NCI-H187 (cell line): ENCODE measurements around the gene FAM229A.
A peak's percentile ranks its signal among the peaks of the same experiment; 100 is the strongest.
"Not testable (repeated sequence)": the region's sequence is repeated elsewhere in the genome, so short reads cannot be mapped to it uniquely, and the experiment has no call there.

ENCODE experiments used
- DNase-seq, 2 experiments: peaks; one replicate each; lab custom pipeline; 2025; lab: John Stamatoyannopoulos, UW

The FAM229A gene, protein sequence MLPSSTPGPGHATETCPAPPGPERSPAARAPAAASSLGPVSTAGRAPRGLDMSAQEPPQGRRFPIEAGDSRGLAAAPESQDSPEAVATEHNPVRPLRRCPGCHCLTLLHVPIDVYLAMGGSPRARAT

DNA sequence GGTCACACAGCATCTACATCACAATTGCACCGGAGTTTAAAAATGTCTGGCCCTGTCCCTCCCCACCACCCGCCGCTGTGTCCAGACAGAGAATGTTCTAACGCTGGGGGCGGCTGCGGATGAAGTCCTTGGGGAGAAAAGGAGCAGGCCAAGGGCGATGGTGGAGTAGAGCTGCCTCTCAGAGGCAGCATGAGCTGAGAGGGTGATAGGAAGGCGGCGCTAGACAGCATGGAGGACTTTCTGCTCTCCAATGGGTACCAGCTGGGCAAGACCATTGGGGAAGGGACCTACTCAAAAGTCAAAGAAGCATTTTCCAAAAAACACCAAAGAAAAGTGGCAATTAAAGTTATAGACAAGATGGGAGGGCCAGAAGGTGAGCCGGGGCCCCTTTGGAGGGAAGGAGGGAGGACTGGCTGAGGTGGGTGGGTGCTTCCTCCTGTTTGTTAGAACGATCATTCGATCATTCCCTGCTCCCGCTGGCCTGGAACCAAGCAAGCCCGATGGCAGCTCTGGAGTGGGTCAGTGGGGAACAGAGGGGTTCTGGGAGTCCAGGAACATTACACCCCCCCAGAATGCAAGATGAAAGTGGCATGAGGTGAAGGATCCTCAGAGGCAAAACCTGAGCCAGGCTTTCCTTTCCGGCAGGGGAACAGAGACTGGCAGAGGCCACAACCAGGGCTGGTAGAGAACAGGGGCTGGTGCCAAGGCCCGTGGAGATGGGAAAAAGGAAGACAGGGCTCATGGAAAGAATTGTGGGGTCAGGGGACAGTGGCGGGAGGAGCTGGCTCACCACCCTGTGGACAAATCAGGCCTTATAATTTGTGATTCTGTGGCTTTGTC lies at the start of gene FAM229A, which contains the start of gene TSSK3:
Gene FAM229A, minus strand, starts transcription at position 12 of the 840 bp plus-strand sequence. CDS start 394 bp downstream, outside the sequence.
Gene TSSK3, plus strand, starts transcription at position 66 of the 840 bp plus-strand sequence. Its CDS starts 163 bp downstream, at position 229.
- DNase-seq, result no peak

DNA sequence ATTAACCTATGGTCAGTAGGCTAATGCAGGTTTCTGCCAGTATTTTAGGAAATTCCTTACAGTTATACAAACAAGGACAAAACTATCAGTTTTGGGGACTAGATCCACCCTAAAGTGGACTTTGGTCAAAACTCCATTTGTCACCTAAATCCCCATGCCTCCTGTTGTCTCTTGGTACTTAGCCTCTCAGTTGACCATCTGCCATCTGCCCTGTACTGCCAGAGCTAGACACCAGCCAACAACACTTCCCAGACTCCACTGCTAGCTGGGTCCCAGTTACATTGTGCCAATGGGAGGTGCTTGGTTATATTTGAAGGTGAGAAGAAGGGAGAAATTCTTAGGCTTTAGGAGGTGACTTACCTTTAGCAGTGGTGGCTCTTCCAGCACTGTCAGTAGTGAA lies 49.0 kb upstream of the FAM229A start:
- DNase-seq, result no peak

DNA sequence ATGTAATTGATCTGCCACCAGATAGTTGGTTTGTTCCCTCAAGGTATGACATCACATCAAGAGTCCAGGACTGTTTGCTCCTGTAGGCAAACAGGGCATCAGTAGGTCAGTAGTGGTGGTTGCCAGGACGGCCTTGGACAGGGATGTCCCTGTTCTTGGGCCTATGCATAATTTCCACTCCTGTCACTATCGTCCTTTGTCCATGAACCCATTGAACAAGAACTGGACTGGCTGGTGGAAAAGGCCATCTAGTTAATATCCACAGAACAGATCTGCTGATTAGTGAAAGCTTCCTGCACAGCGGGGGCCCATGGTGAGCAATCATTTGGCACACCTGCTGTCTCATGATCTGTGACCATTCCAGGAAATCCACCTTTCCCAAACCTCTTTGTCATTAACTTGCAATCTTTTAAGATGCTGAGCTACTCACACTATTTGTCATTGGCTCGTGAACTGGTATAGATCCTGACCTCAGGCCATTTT lies 44.4 kb upstream of the FAM229A start:
- DNase-seq, result no peak

DNA sequence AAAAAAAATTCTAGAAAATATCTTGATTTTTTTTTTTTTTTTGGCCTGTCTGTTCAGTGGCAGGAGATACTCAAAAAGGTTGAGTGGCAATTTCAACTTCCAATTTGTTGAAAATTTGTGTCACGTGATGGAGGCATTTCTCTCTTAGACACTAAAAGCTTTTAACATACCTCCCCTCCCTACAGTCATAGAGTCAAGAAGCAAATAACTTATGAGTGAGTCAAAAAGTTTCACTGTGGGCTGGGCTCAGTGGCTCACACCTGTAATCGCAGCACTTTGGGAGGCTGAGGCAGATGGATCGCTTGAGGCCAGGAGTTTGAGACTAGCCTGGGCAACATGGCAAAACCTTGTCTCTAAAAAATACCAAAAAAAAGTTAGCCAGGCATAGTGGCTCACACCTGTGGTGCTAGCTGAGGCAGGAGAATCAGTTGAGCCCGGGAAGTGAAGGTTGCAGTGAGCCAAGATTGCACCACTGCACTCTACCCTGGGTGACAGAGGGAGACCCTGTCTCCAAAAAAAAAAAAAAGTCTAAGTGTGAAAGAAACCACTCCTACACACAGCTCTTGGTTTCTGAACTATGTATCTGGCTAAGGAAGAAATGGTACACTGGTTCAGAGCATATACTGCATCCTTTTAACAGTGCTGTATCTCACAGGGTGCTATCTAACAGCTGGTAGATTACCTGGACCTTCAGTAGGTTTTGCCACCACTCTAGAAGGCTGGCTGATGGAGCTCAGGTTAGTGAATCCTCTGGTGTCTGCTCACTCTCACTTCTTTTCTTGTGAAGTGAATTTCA lies 43.6 kb upstream of the FAM229A start:
- no peak for DNase-seq

DNA sequence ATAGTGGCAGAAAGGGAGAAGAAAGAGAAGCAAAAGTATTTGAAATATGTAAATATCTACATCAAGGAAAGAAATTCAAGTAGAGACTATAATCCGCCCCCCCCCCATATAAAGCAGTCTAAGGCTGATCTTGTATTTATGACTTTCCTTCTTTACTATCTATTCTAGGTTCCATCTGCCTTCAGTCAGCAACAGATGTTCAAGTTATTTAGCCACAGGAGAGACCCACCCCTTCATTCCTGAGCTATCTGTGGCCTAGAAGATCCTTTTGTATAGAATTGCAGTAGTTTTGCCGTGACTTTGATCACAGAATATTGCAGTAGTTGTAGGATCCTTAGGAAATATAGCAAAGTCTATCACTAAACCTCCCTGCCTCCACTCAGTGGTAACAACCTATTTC lies 42.7 kb upstream of the FAM229A start:
- no peak for DNase-seq

DNA sequence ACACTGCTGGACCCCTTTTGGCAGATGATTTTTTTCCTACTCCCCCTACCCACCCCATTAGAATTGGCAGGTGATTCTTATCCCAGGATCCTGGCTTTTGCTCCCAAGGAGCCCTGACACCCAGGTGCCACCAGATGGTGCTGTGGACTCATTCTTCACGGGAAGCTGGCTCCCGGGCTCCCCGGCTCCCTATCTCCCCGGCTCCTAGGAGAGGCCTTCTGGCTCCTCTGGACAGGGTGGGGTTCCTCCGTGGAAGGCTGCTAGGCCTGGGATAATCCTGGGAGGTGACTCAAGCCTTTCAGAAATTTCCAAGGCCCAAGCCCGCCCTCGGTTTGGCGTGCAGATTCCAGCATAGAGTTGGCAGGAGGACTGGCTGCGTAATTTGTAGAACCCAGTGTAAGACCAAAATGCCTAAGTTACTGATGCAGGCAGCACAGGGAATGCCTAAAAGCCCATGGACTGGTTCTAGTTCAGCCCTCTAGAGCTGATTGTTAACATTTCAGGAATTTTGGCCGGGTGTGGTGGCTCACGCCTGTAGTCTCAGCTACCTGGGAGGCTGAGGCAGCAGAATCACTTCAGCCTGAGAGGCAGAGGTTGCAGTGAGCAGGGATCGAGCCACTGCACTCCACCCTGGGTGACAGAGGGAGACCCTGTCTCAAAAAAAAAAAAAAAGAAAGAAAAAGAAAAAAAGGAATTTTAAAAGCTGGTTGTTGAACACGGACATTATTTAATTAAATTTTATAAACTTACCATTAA lies 38.8 kb upstream of the FAM229A start:
- peak; percentile 40 to 62 for DNase-seq

DNA sequence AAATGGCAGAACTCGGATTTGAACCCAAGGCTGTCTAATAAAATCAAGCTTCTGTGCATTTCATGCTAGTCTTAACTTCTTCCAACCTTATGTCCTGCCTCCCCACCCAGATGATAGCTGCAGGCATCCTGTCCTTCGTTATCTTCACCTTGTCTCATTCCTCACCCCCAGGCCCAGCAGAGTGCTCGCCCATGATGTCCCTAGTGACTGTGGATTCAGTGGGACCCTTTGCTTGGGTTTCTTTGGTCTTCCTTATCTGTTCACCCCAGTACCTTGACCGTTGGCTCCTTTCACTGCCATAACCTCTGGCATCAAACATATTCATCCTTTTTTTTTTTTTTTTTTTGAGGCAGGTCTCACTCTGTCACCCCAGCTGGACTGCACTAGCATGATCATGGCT lies 37.6 kb upstream of the FAM229A start:
- no peak for DNase-seq

DNA sequence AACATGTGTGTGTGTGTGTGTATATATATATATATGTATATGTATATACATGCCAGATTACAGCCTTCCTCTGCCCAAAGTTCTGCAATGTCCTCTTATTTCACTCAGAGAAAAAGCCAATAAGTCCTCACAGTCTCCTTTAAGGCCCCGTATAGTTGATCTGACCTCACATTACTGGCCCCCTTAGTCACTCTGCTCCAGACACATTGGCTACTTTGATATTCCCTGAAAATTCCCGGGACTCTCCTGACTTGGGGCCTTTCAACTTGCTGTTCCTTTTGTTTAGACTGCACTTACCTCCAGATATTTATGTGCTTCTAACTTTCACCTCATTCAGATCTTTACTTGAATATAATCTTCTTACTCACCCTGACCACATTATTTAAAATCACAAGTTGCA lies 36.1 kb upstream of the FAM229A start:
- no peak for DNase-seq

DNA sequence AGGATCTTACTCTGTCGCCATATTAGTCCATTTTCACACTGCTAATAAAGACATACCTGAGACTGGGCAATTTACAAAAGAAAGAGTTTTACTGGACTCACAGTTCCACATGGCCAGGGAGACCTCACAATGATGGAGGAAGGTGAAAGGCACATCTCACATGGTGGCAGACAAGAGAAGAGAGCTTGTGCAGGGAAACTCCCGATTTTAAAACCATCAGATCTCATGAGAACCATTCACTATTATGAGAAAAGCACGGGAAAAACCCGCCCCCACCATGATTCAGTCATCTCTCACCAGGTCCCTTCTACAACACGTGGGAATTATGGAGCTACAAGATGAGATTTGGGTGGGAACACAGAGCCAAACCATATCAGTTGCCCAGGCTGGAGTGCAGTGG lies 34.2 kb upstream of the FAM229A start:
- not testable (repeated sequence) for DNase-seq

DNA sequence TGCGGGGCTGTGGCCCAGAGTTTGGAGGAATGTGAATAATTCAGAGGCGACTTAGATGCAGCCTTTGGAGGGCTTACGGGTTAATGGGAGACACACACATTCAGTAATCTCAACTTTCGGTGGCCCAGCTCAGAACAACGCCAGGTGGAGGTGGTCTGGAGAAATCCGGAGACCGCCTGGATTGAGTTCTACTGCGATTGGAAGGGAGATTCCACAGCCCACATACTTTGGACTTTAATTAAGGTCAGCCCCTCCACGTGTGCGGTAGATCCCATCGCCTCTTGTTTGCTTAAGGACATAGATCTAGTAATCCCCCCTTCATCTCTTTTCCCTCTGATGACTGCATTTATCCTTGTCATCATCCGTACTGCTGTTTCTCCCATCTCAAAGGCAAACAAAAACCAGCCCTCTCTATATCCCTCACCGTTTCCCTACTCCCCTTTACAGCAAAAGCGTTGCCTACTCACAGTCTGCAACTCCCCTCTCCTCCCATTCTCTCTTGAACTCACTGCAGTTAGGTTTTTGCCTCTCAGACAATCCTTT lies 32.7 kb upstream of the FAM229A start:
- no peak for DNase-seq

DNA sequence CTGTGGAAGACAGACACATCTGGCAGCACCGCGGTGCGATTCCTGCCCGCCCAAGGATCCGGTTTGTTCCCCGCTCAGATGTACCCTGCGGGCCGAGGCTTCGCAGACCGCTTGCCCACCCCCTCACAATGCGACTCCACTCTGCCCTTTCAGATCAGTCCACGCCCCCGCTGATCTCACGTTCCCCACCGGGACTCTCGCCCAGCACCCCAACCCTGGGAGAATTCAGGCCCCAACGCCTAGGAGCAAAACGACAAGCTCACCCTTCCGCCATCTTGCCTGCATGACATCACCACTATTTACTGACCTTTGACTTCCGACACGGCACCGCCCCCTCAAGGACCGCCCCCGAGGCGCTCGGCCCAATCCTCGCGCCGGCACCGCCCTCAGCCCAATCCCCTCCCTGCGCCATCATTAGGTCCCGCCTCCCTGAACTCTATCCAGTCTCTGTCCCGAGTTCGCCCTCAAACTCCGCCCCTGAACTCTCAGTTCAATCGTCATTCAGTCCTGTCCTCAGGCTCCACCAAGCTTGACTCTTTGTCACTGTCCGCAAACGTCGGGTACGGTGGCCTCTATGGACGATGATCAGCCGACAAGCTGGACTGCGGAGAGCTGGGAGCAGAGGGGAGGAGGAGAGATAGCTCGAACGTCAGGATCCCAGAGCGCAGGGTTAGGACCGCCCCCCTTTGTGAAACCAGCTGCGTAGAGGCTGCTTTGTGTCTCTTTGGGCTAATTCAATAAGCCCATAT lies 32.0 kb upstream of the FAM229A start, which contains the start of gene BSDC1:
Gene BSDC1, minus strand, starts transcription at position 301 of the 749 bp plus-strand sequence. Its CDS starts 27 bp downstream, at position 274.
- DNase-seq, result peak; percentile 98 to 99

DNA sequence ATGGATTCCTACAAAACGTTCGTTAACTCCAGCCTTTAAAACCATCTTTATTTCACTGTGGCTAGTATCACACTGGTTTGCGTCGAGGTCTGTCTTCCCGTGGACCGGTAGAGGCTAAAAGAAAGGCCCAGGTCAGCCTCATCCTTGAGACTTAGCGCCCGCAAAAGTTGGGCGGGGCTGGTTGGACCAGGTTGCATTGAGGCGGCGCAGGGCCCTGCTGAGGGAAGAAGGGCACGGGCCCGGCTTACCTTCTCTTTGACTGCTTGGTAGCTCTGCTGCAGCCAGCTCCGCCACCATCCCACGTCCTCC lies 31.5 kb upstream of the FAM229A start:
- DNase-seq, result no peak

DNA sequence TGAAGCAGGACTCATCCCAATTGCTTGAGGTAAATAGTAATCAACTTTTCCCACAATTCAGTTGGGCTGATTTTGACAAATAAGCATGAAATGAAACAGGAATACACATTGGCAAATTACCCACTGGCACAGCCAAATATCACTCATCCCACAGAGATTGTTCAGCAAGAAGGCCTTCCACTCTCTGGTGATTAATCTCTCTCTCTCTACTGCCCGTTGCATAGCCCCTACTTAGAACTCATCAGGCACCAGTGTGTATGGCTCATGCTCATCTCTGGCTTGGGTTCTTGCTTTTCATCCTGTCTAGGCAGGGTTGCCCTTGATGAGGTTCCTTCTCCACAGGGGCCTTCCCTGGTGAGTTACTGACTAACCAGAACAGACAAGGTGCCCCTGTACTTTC lies 30.9 kb upstream of the FAM229A start:
- no peak for DNase-seq

DNA sequence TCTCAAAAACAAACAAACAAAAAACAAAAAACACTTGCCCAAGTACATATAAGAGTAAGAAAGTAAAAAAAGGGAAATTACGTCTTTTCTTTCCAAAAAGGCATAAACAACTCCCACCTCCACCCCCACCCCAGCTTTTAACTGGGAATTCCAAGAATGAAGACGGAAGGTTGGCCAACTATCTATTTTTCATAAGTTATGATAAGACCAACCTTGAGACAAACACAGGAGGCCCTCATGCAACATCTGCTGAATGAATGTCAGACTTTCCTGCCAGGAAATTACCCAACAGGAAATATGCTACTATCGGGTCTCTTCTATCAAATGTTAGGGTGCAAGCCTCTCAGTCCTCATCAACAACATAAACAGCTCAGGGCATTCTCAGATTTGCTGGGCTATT lies 30.0 kb upstream of the FAM229A start:
- DNase-seq, result no peak

DNA sequence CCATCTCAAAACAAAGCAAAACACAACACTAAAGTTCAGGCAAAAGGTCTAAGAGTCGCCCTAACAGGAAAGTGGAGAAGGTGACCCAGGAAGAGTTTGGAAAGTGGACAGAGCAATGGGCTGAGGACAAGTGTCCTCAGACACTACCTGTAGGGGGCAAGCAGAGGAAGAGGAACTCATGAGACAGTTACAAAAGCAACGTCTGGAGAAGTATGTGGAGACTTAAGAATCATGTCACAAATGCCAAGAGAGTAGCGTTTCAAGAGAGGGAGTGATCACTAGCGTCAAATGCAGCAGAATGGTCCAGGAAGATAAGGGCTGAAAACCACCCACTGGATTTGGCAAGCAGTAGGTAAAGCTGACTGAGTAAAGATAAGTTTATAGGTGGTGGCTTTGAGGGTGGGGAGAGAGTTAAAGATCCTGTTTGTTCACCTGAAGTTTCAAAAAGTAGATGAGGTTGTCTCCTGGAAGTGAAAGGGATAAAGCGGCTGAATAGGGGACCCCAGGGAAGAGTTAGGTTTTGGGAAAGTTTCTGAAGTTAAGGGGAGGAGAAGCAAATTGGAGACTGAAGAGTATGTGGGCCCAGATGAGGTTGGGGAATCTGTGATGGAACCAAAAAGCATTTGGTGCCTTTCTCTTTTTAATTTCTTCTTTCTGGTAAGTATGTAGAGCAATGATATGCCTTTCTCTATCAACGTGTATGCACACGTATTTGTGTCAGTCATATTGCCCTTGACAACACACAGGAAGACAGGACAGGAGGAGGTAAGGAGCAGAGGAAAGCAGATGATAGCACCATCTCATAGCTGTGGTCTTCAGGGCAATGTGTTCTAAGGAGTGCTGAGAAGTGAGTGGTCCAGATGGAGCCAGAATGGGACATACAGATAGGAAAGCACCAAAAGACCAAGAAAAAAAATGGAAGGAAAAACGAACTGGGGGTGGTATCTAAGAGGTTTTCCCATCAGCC lies 28.9 kb upstream of the FAM229A start:
- DNase-seq, result no peak

DNA sequence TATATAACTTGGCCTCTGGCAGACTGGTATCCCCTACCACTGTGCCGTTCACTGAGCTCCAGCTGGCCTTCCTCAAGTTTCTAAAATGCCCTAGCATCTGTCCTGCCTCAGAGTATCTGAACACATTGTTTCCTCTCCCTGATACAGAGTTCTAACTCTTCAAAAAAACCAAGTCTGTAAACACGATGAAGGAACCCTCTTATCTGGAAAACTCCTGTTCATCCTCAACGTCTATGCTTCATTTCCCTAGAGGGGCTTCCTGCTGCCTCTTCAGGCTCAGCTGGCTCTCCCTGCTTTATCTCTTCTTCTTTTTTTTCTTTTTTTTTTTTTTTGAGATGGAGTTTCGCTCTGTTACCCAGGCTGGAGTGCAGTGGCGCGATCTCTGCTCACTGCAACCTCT lies 26.4 kb upstream of the FAM229A start:
- DNase-seq, result no peak

DNA sequence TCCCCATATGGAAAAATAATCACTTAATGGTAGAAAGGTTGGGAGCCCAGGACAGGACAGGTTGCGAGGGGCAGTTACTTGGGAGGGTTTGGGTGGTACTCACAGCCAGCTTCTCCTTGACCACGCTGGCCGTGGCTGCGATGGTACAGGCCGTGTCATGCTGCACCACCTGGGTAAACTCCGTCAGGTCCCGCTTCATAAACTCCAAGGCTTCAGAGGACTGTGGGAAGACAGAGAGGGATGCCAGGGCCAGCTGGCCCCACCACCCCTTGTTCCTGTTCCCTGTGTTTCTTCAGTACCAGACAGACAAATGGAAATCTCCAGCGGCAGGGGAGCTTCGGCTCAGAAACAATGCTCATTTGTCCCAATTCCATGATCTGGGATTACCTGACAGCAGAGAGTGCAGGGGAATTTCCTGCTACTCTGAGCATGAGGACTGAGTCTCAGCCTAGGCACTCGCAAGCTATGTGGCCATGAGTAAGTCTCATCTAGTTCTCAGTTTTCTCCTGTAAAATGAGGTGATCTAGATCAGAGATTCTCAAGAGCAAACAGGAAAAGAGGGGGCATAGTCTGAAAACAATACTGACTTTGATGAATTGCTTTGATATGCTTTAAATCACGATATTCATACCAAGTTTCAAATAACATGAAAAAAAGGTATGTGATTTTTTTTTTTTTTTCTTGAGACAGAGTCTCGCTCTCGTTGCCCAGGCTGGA lies 24.5 kb upstream of the FAM229A start:
- DNase-seq, result no peak

DNA sequence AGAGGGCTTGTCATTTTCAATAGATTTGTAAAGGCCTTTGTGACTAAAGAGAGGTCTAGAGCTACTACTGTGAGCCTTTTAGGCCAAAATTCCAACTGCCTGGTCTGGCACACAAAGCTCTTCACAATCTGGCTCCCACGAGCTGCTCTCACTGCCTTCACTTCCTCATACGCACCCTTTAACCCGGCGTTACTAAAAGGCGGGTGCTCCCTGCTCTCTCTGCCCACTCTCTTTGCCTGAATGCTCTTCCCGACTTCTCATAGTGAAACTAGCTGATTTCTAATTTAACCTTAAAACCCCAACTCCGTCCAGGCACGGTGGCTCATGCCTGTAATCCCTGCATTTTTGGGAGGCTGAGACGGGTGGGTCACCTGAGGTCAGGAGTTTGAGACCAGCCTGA lies 17.8 kb upstream of the FAM229A start:
- no peak for DNase-seq
